PC-3 (cell line): ENCODE results near the gene RXYLT1.
"Not testable (repeated sequence)": the region's sequence is repeated elsewhere in the genome, so short reads cannot be mapped to it uniquely, and the experiment has no call there.

ENCODE experiments used
- EZH2 ChIP-seq: fragments of 300-600 bp; sonication (generic); IDR thresholded peaks from one replicate; pipeline ENCODE4 v1.6.1; 2017; ENCODE audit warnings: antibody characterized with exemption, mild to moderate bottlenecking, low read length; ENCODE audit not compliant: unreplicated experiment
- EZH2phosphoT487 ChIP-seq: fragments of 300-600 bp; sonication (generic); IDR thresholded peaks from 2 replicates; pipeline ENCODE4 v1.6.1; 2018; ENCODE audit warnings: mild to moderate bottlenecking, antibody characterized with exemption, low read length, borderline replicate concordance
- TF ChIP-seq, protein P1 (sequence below): fragments of 300-600 bp; sonication (generic); conservative IDR thresholded peaks from 2 replicates; pipeline ENCODE4 v1.5.1; 2017; ENCODE audit warnings: antibody characterized with exemption, low read depth, mild to moderate bottlenecking, low read length

DNA sequence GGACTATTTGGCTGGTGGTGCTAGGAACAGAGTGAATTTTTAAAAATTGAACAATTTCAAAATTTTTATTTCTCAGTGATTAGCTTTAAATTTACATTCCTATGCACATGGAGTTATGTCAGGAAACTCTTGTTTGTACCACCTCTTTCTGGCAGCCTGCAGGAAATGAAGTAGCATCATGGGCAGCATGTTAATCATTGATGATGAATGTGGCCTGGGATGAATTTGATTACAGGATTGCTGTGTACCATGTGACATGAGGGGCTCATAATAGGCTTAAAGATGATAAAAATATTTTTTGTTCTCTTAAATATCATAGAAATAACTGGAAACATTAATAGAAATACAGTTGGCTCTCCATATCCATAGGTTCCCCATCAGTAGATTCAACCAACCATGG, 32.6 kb upstream of the RXYLT1 start:
- TF ChIP-seq, protein P1, sequence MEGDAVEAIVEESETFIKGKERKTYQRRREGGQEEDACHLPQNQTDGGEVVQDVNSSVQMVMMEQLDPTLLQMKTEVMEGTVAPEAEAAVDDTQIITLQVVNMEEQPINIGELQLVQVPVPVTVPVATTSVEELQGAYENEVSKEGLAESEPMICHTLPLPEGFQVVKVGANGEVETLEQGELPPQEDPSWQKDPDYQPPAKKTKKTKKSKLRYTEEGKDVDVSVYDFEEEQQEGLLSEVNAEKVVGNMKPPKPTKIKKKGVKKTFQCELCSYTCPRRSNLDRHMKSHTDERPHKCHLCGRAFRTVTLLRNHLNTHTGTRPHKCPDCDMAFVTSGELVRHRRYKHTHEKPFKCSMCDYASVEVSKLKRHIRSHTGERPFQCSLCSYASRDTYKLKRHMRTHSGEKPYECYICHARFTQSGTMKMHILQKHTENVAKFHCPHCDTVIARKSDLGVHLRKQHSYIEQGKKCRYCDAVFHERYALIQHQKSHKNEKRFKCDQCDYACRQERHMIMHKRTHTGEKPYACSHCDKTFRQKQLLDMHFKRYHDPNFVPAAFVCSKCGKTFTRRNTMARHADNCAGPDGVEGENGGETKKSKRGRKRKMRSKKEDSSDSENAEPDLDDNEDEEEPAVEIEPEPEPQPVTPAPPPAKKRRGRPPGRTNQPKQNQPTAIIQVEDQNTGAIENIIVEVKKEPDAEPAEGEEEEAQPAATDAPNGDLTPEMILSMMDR: not testable (repeated sequence)
- TF ChIP-seq EZH2, EZH2phosphoT487: not testable (repeated sequence)
